ENCODE measurements around the gene KAT6B.

KAT6B gene

DNA sequence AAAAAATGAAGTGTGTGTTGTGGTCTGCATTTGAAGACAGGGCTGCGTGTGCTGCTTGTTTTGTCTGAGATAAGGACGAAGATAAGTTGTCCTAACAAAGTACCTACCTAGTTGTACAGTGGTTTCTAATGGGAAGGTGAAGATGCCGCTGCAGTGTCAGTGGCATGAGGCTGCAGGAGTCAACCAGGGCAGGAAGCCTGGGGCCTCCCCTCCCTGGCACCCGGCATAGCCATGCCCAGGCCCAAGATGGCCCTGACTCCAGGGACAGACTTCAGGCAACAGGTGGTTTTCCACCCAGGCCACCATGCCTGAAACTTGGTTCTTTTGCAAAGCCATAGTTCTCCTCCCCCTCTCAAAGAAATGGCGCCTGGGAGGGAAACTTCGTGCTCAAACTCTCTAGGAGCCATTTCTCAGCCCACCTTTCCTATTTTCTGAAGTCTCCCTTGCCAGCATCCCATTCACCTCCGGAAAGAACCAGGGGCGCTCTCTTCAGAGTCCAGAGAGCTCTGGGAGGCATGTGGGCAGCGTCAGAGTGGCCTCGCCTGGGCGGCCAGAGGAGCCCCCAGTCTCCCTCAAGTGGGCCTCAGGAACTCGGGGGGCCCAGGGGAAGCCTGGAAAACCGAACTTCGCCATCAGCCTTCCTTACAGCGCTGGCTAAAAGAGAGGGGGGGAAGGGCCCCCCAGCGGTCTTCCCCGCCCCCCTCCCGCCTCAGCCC lies 2.1 kb upstream of the KAT6B start:
- DNase-seq (ENCODE audit: low read depth), result no peak

DNA sequence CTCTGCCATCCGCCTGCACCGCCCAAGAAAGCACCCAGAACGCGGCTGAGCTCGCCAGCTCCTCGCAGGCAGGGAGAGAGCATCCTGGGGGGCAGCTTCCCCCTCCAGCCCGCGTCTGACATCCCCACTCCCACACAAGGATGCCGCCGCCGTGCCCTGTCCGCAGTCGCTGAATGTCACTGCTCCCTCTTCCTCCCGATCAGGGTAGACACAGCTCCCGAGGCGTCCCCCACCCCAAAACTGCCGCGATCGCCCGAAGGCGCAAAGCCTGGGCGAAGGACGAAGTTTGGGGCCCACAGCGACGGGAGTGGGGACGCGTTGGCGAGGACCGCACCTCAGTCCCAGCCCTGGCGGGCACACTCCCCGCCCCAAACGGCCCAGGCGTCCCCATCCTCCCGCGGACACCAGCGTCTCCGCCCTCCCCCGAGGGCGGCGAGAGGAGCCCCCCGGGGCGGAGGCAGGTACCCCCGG lies 1.5 kb upstream of the KAT6B start:
- peak; percentile 53 for DNase-seq (ENCODE audit: low read depth)

DNA sequence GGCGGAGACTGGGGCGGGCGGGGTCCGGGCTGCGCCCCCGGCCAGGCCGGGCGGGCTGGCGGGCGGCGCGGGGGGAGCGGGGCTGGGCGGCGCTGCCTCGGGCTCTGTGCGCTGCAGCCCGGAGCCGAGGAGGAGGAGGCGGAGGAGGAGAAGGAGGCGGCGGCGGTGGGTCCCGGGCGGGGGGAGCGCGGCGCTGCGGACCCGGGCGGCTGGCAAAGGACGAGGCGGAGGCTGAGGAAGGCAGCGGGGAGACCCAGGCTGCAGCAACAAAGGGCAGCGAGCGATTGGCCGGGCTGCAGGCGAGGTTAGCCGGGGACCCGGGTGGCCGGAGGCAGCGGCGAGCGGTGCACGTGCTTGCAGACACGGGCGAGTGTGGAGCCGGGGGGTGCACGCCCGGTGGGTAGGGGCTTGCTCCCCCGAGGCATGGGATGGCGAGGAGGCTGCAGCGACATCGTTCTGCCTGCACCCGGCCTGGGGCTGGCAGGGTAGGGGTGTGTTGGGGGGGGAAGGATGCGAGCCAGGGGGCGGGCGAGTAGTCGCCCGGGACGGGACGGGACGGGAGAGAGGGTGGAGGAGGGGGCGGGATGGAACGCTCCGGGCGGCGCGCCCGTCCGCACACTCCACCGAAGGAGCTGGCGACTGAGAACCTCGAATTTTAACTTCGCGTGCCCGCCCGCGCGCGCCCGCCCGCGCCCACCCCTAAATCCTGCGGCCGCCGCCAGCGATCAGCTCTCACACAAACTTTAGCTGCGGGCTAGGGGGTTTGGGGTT lies 844 bp upstream of the KAT6B start:
- DNase-seq (ENCODE audit: low read depth), result no peak

DNA sequence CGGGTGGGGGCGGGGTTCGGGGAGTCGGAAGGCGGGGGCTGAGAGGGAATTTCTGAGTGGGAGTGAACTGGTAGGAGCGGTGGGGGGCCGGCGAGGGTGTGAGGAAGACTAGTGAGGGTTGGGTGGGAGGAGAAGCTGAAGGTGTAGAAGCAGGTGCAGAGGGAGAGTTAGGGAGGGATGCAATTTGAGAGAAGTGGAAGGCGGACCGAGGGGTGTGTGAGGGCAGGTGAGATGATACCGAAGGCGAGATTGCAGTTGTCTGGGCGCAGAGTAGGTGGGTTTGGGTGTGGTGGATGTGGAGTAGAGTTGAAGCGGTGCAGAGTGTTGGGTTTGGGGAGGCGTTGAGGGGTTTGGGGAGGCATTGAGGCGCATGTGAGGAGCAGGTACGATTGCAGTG lies 643 bp downstream of the KAT6B start:
- DNase-seq (ENCODE audit: low read depth), result no peak

DNA sequence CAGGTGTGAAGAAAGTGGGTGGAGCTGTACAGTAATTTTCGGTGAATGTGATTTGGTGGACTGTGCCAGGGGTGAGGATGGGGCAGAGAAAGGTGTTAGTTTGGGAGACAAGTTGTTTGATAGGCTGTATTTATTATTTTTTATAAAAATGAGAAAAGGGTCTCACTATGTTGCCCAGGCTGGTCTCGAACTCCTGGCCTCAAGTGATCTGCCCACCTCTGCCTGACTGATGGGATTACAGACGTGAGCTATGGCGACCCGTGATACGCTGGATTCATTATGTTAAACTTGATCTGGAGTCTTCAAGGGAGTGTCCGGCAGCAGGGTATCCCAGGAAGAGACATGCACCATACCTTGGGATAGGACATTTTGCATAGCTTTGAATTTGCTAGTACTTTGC lies 1.3 kb downstream of the KAT6B start:
- DNase-seq (ENCODE audit: low read depth), result no peak

DNA sequence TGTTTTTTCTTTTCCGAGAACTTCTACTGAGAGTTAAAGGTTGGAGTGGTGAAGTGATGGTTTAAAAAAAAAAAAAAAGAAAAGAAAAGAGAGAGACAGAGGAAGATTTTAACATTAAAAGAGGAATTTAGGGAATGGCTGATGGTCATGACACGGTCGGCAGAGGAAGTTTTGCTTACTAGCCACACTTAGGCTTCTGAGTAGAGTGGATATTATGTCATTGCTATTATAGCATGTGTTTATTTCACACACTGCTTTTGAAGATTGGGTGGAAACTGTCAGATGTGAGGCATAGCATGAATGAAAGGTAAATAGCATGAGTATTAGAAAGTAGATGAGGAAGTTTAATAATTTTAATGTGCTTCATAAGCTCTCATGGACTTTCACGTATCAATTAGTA lies 2.5 kb downstream of the KAT6B start:
- DNase-seq (ENCODE audit: low read depth), result no peak

DNA sequence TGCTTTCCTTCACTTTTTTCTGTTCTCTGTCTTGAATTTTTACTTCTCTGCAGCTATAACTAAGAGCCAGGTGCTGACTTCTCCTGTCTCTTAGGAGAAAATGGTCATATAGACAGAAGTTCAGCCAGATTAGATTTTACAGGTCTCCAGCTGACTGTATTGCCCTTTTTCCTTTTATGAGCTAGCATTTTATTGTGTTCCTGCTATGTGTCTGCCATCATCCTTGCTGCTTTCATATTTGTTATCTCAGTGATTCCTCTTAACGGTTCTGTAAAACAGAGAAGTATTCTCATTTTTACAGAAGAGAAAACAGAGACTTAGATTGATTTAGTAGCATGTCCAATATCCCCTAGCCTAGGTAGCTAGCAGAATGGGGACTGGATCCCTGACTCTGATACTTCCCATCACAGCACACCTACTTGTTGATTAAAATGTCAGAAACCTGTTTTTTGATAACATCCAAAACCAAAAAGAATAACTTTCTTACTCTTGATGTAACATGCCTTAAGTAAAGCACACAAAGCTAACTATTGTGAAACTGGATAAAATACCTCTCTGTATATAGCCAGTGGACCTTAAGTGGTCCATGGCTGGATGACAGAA lies 5.2 kb downstream of the KAT6B start:
- no peak for DNase-seq (ENCODE audit: low read depth)

DNA sequence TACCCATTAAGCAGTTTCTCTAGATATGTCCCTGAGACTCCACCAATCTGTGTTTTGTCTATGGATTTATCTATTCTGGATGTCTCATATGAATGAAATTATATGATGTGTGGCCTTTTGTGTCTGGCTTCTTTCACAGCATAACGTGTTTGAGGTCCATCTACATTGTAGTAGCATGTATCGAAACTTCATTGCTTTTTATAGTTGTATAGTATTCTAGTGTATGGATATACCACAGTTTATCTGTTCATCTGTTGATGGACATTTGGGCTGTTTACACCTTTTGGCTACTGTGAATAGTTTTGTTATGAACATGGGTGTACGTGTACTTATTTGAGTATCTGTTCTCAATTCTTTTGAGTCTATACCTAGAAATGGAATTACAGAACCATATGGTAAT lies 9.6 kb downstream of the KAT6B start:
- no peak for DNase-seq (ENCODE audit: low read depth)

DNA sequence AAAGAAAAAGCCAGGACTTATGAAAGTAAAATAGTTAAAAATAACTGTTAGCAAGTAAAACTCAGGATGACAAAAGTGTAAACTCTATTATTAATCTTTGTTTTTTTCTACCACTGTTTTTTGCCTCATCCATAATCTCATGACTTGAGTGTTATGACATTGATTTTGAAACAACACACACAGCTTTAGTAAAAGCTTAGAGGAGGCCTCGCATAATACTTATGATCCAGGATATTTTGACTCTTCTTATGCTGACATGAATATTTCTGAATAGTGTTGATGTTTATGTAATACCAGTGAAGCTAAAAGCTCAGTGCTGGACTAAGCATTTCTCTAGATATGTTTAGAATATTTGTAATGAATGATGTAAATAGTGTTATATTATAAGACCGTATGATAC lies 10.5 kb downstream of the KAT6B start:
- DNase-seq (ENCODE audit: low read depth), result no peak

DNA sequence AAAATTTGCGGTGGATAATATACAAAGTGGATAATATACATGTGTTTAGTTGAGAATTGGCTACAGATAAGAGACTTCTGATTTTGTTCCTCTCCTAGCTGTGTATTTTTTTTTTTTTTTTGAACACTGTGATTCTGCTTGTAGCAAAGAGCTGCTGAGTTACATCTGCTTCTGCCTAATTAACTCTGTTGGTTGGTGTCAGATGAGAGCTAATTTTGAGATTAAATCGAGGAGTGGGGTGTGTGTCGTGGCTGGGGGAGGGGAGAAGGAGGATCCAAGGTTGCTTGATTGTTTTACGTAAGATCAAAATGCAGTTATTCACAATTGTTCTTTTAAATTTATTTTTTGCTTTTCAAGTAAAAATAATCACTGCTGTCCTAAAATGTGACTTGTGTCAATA lies 11.3 kb downstream of the KAT6B start:
- no peak for DNase-seq (ENCODE audit: low read depth)

DNA sequence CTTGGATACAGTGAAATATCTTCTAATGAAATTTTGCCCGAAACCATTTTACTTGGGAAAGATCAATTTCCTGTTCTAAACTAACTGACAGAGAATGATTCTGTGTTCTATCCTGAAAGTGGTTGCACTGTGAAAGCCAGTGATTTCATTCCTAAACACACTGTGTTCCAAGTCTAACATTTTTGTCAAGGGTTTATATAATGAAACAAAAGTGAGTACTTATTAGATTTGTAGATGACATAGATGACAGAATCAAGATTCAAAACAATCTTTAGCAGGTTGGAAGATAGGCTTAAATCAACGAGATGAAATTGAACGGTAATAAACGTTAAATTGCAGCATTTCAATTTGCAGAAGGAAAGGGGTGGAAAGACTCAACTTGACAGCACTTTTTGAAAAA lies 13.3 kb downstream of the KAT6B start:
- no peak for DNase-seq (ENCODE audit: low read depth)

DNA sequence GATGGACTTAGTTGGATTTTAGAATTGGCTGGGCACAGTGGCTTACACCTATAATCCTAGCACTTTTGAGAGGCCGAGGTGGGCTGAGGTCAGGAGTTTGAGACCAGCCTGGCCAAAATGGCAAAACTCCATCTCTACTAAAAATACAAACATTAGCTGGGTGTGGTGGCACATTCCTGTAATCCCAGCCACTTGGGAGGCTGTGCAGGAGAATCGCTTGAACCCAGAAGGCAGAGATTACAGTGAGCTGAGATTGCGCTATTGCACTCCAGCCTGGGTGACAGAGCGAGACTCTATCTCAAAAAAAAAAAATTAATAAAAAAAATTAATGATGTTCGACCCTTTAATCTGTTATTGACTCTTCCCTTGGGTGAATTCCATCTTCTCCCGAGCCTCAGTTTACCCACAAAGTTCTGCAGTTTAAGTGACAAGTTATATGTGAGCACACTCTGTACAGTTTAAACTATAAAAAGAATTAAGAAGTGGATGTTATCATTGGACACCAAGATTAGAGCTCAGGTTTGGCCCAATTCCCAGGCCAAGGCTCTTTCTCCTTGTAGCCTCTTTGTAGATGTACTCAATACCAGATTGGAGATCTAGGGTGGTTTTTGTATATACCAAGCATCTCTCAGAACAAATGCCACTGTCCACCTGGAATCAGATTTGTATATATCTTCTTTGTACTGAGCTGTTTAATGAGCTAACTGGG lies 15.0 kb downstream of the KAT6B start:
- no peak for DNase-seq (ENCODE audit: low read depth)

DNA sequence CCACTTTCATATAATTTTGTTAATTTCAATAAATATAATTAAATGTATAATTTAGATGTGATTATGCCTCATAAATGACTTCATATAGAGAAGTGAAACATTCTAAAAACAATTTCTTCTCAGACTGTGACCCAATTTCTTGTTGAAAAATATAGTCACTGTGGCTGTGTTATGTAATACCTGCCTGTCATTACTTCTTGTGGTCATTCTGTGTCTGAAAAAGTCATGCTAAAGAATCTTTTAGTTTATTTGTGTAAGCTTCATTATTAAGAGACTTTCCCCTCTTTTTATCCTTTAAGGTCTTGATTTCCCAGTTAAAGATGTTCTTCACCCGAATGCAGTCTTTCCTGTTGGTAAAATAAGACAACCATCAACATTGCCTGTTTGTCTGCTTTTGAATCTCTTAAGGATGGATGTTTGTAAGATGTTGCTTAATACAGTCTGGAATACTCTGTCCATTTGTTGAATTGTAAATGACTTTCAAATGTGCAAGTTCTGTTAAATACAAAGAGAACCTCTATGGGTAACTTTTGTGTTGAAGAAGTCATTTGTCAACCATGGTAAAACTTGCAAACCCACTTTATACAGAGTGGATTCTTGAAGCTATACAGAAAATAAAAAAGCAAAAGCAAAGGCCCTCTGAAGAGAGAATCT lies 16.0 kb downstream of the KAT6B start:
- DNase-seq (ENCODE audit: low read depth), result no peak

DNA sequence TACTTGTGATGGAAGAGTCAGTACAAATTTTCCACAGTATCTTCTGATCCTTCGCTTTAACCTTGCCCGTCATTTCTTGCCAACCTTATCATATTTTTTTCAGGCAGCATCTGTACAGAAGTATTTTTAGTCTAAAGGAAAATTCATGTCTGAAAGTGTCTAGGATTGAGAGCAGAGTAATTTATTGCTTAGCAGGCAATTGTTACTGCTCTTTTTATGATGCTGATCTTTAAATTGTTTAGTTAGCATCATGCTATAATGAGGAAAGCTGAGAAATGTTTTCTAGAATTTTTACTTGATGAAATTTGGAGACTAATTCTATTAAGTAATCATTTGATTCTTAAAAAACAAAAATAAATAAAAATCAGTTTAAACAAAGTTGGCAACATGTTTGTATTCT lies 20.6 kb downstream of the KAT6B start:
- DNase-seq (ENCODE audit: low read depth), result no peak

DNA sequence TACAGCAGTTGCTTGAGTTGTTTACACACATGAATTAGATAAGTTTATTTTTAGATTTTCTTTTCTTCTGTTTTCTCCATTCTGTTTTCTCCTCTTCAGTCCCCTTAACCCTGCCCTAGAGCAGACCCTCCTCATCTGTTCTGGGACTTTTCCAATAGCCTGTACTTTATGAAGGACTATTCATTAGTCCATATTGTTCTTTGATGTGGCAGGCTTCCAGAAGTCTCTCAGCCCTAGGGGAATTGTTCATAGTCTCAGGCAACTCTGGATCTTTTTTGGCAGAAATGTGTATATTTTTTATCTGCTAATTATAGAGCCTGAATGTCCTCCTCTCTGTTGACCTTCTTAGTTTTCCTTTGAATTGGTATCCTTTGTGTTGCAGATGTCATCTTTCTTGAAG lies 25.4 kb downstream of the KAT6B start:
- DNase-seq (ENCODE audit: low read depth), result no peak

DNA sequence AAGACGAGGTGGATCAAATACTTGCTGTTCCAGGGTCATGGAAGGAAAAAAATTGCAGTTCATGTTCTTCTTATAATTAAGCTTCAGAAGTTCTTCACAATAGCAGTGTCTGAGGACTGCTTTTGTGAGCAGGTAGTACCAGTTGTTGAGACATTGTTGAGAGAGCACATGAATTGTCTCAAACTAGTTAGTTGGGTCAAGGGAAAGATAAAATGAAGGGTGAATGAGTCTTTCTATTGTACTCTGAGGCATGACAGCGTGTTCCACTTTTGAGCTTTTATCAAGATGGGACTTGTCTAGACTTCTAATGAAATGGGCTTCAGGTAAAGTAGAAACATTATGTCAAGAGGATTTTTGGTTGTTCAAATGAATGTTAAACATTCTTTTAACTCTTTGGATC lies 26.0 kb downstream of the KAT6B start:
- DNase-seq (ENCODE audit: low read depth), result no peak

DNA sequence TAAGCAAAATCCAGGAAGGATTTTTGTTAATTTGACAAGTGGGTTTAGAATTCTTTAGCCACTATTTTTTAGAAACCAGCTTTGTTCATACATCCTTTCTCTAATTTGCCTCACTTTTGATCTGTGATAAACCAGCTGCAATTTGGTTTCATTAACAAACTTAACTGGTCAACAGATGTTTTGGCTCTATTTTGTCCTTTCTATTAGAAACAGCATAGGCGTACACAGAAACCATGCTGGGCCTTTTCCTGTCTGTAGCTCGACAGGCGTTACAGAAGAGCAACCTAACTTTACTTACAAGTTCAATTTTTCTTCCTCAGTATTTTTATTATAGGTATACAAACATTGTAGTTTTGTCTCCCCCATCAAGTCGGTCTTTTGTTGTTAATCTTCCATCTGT lies 28.2 kb downstream of the KAT6B start:
- DNase-seq (ENCODE audit: low read depth), result no peak

DNA sequence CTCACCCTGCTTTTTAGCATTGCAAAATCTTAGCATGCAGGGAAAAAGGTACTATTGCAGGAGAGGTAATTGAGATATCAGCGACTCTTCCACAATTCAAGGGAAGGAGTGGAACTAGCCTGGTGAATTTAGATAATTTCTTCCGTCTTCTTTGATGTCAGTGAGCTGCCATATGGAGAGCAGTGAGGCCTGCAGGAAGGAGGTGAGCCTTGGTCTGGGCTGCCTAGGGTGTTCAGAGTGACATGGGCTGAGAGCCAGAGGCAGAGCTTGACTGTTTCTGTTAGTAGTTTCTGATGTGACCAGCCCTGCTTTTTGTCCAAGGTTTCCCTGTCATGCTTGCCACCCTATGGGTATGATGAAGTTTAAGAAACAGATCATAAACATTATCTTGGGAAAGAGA lies 28.6 kb downstream of the KAT6B start:
- no peak for DNase-seq (ENCODE audit: low read depth)

DNA sequence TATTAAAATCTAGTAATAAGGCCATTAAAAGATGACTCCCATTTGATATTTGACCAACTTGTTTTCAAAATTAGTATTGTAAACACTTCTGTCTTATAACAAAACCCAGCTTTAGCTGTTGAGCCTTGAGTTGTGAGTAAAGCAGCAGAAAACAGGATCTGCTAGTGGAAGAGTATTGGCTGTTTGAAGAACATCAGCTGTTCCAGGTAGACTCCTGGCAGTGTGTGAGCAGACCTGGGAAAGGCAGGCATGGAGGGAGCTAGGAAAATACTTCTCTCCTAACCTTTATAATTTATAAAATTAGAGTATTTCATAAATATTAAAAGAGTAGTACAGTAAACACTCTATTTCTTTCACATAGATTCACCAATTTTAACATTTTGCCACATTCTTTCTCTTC lies 29.0 kb downstream of the KAT6B start:
- no peak for DNase-seq (ENCODE audit: low read depth)

DNA sequence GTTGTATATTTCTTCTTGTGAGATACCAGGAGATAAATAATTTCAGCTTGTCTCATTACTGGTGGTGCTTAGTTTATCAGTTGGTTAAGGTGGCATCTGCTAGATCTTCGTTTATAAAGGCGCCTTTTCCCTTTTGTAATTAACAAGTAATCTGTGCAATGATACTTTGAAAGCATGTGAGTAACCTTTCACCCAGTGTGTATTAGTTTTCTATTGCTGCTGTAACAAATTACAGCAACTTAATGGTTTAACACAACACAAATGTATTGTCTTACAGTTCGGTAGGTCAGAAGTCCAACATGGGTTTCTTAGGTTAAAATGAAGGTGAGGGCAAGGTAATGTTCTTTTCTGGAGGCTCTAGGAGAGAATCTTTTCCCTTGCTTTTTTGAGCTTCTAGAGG lies 30.5 kb downstream of the KAT6B start:
- DNase-seq (ENCODE audit: low read depth), result no peak

DNA sequence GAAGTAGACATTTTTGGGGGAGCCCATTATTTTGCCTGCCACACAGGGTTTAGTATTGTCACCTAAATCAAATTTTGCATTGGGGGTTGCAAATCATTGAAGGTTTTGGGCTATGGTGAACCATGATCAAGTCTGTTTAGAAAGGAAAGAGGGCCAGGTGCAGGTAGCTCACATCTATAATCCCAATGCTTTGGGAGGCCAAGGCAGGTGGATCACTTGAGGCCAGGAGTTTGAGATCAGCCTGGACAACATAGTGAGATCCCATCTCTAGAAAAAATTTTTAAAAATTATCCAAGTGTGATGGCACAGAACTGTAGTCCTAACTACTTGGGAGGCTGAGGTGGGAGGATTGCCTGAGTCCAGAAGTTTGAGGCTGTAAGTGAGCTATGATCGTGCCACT lies 31.2 kb downstream of the KAT6B start:
- no peak for DNase-seq (ENCODE audit: low read depth)

DNA sequence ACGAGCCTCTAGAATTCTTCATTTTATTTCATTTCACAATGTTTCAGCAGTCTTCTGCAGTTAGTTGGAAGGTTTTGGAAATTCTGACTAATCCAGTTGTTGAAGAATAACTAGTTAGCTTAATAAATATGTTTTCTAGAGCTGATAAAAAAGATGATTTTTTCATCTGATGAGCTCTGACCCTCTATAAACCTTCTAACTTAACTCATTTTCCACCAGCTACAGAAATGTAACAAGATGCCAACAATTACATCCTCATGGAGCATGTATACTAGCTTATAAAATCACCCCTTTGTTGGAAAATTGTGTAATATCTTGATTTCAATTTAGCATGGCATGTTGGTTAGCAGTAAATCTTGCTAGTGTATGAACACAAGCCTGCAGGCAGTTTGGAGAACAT lies 33.1 kb downstream of the KAT6B start:
- DNase-seq (ENCODE audit: low read depth), result no peak
